GM21423 (cell line): ENCODE data around the gene PTPRM.

Source experiments
- ATAC-seq: cut with Tn5 transposase; IDR thresholded peaks from one replicate; pipeline ENCODE4 v1.9.1; 2021; ENCODE audit warnings: mild to moderate bottlenecking, moderate library complexity; ENCODE audit not compliant: unreplicated experiment

The PTPRM gene

DNA sequence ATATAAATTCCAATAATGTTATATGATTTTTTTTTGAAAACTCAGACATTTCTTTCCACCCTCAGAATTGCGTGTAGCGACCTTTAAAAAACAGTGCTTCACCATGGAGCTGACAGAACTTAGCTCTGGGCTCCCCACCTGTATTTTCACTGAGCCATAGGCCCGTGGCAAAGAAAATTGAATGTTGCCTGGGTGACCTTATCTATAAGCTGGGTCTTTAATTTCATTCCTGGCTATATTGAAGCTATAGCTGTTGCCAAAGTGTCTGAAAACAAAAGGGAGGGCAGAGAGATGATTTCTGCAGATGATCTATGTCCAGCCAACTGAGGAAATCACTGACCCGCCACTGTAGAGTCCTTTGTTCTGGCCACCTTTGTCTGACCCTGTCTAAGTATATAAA lies 411.7 kb downstream of the PTPRM start:
- no peak for ATAC-seq

DNA sequence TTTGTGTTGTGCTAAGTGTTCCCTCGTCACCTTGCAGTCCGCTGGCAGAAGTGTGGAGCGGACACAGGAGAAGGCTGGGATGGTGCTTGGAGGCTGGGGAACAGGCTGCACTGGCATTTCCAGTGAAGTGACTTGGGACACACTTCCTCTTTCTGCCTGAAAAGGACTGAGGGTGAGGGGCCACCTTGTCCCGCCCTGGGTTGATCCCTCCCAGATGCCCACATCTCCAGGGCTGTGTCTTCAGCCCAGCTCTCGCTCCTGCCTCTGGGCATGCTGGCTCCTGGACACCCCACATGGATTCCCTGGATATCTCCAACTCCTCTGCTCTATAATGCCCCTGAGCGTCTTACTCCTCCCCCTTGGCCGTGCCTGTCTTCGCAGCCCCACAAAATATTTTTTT lies 412.6 kb downstream of the PTPRM start:
- no peak for ATAC-seq

DNA sequence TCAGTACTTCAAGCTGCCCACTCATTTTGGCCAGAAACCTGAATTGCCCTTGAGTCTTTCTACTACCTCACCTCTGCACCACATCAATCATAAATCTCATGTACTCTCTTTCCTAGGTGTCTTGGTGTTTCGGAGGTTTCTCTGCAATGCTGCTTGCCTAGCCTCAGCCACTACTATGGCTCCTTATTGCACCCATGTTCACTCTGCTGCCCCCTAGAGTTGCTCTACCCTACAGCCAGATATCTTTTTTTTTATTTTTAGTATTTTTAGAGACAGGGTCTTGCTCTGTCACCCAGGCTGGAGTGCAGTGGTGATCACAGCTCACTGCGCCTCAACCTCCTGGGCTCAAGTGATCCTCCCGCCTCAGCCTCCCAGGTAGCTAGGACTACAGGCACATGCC lies 413.0 kb downstream of the PTPRM start:
- no peak for ATAC-seq

DNA sequence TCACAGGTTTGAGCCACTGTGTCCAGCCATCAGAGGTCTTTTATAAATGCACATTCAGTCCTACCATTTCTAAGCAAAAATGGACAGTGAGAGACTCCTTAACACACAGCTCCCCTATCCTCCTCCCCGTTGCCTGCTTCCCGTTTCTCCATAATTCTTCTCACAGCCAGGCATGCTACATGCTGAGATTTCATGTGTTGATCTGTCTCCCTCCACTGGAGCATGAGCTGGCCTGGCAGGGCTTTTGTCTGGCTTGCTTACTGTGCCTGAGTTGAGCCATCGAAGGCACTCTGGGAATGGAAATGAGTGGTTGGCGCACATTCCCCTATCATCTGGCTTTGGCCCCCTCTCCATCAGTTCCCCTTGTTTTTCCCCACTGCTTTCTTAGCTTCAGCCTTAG lies 413.5 kb downstream of the PTPRM start:
- ATAC-seq: no peak

DNA sequence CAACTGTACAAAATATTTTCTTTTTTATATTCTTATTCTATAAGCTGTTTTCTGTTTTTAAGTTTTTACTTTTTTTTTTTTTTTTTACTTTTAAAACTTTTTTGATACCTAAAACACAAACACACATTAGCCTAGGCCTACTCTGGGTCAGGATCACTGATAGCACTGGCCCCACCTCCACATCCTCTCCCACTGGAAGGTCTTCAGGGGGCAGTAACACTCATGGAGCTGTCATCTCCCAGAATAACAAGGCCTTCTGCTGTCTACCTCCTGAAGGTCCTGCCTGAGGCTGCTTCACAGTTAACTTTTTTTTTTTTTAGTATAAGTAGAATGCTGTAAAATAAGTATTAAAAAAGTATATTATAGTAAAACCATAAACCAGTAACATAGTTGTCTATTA lies 415.1 kb downstream of the PTPRM start:
- no peak for ATAC-seq

DNA sequence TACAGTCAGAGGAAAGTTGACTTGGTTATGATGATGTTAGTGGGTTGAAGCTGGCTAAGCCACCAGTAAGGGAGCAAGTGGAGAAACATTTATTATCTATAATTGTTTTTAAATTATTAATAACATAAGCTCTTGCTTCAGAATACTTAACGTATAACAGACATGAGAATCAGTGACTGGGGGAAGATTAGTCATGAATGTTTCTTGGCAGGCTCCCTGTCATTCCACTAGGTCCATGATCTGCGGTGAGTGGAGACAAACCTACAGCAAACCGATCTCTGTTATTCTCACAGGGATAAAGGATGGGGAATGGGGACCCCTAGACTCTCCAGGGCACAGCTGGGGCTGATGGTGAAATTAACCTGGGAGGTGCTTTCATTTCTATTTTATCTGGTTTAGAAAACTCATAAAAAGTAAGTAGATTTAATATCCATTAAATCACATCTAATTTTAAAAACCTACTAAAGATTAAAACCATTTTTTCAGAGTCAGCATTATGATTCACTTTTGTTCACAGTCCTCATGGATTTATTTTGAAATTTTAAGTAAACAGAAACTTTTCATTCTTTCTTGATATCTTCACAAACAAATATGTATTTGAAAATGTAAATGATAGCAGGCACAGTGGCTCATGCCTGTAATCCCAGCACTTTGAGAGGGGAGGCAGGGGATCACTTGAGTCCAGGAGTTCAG lies 420.3 kb downstream of the PTPRM start:
- ATAC-seq: no peak

DNA sequence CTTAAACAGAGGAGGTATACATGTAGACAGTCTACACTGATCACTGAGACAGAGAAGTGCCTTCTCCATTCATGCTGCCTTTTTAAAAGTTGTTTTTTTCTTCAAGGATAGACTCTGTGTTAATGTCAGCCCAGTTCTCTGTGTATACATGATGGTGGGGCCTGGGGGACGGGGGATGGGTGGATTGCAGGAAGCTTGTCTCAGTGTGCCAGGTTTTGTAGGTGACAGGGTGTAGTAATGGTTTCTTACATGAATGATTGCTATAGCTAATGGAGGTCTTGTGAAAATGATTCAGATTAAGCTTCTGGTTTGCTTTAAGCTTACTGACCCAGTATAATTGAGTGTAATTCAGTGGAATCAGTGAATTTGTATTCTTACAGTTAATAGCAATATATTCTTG lies 423.6 kb downstream of the PTPRM start:
- ATAC-seq: no peak

DNA sequence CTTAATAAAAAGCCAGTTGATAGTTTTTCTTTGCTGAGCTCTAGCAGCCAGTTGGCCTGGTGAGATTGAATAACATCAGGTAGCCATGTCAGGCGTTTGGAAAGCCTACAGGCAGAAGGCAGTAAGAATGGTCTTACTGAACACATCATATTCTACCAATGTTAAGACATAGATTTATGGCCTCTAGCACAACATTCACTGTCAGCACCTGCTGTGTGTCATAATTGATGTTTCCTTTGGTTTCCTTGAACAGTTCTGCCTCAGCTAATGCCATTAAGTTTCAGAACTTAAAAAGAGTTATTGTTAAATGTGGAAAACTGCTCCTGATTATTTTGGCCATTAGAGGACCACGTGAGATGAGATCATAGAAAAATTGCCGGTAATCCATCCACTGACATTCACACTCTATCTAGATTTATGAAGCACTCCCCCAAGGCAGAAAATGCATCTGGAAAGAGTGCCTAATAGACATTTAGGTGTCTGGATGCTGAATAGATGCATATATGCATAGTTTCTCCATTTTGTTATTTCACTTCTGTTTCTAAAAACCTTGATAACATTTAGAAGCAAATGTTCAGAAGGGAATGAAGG lies 434.7 kb downstream of the PTPRM start:
- ATAC-seq: no peak

DNA sequence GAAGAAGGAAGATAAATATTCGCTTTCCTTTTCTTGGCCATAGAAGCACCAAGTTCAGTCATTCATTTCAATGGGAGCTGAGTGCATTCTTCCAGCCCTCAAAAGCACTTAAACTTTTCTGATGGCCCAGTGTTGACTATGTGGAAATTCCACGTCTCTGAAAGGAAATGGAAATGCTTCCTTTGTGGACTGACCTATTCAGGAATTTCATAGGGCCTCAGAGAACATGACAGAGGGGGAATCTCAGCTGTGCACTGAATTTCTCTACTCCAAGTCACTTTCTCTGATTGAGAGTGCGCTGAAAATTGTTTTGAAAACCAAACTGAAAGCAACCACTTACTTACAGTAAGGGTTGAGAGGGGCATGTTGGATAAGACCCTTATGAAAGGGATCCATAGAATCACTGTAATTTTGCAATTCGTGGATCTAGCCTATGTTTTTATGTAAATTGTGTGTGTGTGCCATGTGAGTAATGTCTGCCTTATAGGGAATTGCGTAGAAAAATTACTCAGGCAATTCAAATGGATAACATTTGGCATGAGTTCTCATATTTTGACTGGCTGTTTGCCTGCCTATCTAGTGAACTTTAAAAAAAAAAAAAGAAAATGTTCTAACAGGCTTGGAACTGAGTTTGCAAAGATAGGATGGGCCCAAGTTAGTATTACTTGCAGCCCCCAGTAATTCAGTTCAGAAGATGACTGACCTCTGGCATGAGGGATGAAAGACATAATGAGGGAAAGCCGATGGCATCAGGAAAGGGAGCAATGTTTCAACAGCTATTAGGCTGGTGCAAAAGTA lies 437.0 kb downstream of the PTPRM start:
- ATAC-seq: no peak

DNA sequence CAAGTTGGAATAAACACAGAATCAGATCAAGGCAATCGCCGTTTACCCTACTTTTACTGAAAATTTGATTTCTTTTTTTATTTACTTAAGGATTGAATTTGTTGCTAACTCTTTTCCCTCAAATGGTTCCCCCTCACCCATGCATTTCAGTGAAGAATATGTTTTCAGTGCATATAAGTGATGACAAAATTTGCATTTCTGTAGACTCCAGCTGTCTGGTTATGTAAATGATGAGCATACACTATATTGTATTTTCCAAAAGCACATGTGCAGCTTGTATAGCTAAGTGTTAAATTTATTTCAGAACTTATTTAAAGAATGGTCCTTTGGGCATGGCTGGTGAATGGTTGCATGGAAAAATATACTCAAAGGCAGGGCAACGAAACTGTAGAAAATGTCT lies 437.7 kb downstream of the PTPRM start:
- ATAC-seq: no peak

DNA sequence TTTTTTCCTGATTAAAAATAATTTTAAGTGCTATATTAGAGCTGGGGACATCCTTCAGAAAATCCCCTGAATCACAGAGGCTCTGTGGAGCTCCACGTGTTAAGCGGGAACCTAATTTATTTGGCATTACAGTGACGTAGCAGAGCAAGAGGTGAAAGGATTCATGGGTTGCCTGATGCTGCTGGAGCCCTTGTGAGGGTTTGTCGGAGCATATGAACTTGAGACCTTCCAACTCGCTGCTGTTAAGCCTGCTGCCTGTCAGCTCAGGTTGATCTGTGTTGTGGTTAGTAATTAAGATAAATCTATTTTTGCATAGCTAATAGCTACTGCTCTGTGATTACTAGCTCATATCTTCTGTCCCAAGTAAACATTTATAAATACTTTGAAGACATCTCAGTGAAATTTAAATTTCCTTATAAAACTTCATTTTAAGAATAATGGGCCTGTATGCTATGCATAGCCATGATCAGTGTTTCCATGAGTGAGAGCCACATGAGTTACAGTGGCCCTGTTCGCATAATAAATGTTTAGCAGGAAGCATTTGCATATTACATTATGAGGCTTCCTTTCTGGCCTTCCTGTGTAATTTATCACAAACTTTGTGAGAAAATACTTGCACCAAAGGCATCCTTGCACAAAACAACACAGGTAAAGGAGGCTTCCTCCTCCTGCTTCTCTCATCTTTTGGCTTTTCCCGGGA lies 438.9 kb downstream of the PTPRM start:
- ATAC-seq: no peak

DNA sequence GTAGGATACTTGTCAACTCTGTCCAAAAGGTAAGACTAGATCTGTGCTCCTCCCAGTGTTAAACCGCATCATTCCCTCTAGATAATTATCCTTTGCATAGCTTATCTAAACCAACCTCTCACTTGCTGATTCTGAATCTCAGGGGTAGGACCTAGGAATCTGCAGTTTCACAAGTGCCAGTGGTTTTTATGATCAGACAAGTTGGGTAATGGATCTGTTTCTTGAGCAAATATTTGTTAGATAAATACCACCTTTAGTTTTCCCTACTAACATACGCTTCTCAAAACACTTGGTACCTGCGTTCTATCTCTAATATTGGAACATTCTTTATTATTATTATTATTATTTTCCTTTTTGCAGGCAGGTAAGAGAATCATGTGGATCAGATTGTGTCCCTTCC lies 439.9 kb downstream of the PTPRM start:
- no peak for ATAC-seq

DNA sequence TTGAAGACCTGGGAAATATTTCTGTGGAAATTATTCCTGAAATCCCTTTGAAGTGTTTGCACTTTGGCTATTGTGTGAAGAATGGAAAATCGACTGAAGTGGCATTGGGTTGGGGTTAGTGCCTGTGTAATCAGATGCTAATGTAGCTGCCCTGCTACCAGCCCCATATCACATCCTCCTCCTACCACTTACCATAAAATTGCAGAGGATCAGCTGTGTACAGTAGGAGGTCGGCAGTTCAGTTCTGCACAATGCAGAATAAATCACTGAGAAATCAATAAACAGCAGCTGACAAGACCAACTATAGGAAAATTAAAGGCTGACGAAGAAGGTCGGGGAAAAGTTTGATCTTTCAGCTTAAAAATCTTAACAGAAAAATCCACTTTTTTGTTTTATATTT lies 440.9 kb downstream of the PTPRM start:
- ATAC-seq: no peak

DNA sequence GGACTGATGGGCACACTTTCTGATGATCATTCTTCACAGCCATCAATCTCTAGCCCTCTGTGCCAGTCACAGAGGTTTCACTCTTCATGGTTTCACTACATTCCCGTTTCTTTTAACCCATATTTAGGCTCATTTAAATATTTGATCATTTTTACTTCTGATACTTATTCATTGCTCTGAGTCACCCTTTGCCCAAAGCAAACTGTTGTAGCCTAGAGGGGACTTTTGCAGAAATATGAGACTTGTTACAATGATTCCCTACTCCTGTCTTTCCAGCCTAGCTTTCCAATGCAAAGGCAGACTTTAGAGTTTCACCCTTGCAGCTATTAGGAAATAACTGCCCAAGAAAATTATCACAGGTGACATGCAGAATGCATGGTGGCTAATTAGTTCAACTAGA lies 444.2 kb downstream of the PTPRM start:
- ATAC-seq: no peak

DNA sequence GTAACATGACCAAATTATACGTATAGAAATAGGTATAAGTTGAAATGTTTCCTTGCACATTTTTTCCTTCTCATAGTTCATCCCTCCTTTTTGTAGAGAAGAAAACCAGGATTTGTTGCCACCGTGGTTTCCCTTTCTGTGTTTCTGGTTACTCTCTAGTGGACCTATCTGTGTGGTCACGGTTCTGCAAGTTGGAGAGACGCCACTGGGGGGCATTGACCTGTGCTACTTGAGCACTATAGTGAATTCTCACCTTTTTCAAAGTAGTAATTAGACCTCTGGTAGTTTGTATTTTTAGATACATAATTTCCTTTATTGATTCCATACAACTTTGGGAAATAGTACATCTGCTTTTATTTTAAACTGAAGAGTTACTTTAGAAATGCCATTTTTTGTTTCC lies 444.8 kb downstream of the PTPRM start:
- ATAC-seq: no peak

DNA sequence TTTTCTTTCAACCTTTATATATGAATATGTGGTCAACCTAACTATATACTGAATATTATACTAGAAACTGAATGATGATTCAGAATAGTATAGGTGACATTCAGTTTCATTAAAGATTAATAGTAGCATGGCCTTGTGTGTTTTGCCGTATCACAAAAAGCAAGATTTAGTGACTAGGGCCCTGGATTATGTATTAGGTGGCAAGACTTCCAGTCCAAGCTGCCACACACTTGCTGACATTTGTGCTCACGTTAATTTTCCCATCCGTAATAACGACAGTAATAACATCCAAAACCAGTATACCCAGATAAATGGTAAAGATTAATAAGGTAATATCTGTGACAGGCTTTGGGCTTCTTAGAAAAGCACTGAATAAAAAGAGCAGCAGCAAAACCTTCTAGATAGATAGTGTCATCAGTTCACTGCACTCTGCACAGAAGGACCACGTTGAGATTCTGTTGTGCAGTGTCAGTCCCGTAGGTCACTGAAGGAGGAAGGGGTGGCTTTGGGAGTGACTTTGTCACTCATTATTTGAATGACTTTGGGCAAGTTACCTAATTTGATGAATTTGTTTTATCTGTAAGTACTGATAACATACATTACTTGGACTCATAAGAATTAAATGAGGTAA lies 451.7 kb downstream of the PTPRM start:
- no peak for ATAC-seq

DNA sequence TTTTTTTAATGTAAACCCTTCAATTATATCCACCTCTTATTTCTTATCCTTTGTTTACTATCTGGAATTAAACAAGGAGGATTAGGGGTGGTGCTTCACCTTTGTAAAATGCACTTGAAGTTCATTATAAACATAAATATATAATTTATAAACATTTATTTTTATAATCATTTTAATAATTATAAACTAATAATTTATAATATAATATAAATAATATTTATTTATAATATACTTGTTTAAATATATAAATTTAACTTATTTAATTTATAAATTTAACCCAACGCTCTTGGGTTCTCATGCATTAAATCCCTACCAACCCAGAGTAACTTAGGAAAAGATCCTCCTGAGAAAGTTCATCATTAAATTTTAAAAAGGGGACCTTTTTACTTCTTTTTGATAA lies 452.5 kb downstream of the PTPRM start:
- no peak for ATAC-seq

DNA sequence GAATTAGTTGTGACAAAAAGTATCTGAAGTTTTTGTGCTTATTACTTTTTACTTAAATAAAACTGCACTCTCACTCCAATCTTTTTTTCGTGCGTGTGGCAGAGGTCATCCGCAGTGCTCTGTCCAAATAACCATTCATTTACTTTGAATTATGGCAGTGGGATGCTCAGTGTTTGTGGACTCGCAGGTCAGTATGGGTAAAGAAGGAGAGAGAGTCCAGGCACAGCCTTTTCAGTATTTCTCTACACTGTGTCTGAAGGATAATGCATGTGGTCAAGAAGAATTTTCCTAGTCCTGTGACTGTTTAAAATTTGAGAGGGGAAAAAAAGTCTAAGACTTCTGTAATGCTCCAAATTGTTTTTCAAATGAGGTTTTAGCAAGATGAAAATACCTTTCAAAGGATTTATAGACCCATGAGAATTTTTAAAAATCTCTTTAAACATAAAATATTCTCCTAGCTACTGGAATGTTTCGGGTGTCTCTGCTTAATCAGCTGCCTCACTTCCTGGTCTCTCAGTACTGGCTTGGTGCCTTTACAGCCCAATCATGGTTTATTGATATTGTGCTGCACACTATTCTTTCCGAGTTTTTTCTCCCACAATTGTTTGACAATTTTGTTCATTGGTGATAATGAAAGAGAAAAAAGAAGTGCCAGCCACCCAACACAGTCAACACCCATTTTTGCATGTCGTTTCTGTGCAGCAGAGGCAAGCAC lies 453.2 kb downstream of the PTPRM start:
- no peak for ATAC-seq

DNA sequence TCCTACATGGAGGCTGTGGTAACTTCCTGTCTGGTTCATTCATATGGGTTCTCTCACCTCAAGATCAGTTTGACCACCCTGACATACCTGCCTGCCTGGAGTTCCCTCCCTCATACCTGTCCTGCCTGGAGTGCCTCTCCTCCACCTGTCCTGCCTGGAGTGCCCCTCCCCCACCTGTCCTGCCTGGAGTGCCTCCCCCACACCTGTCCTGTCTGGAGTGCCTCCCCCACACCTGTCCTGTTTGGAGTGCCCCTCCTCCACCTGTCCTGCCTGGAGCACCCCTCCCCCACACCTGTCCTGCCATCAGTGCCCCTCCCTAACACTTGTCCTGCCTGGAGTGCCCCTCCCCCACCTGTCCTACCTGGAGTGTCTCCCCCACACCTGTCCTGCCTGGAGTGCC lies 461.9 kb downstream of the PTPRM start:
- no peak for ATAC-seq

DNA sequence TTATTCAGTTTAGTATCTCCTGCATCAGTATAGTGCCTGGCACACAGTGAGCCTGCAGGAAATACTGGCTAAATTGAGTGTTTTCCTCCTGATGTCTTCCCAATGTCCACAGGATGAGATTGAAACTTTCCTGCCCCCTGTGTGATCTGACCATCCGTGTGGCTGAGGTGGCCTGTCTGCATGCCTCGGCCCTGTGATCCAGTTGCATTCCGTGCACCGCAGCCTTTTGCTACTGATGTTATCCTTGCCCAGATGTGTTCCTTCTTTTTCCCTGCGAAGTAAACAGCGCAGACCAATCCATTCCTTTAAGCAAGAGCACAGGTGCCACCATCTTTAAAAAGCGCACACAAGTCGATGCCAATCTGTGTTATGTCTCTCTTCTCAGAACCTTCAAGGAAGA lies 462.6 kb downstream of the PTPRM start:
- no peak for ATAC-seq

DNA sequence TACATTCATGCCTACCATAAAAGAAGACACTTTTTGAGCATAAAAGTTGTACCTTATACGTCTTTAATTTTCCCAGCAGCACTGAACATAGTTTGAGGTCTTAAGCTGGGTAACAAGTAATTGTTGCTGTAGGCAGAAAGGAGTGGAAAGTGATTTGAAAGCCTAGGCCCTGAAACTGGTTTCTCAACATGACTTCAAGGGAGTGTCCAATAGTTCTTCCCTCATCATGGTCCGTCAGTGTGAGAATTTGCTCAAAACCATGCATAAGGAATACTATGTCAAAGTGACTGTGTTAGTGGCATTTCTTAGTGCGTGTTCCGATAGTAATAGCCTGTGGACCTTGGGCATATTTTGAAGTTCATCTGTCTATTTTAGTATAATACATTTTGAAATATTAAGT lies 463.1 kb downstream of the PTPRM start:
- ATAC-seq: no peak
